Measurements from ENCODE around the gene KLHL3. TPM values are rescaled to one million over a fixed set of nuclear protein-coding genes. Genes with fewer than 3 reads are reported as not detected.

Gene KLHL3
- total and polyA plus RNA-seq, 9 of the 15 experiments (the other 6 are each of a cell fraction or from before 2014, with no cell fraction given) = under 0.01 to 1.5 (median 0.22) TPM

- TF ChIP-seq ZNF354B (CRISPR knock-in tag; IDR thresholded peaks at IDR 0.05) (no peak), CBFA2T2 (conservative IDR thresholded peaks at IDR 0.05) (no peak), CHD1 (IDR thresholded peaks at IDR 0.05; ENCODE audit: low read length) (no peak), JUND (IDR thresholded peaks at IDR 0.05; ENCODE audit: borderline replicate concordance, low read depth, low read length) (0 out of 2 replicates have a peak, but pooled peaks have one; percentile 18), JUND (tag; IDR thresholded peaks at IDR 0.05; ENCODE audit: borderline replicate concordance, low read depth, low read length) (no peak), RHOXF2B (CRISPR knock-in tag; conservative IDR thresholded peaks at IDR 0.05) (no peak)
- H4K20me1 ChIP-seq (replicated peaks; ENCODE audit: control insufficient read depth, insufficient read depth, low read length) = no peaks in the 10 kb centered on the region
- in situ Hi-C loops (cut with MboI) = no loop called here
- H3K27ac ChIP-seq (ENCODE audit: extremely low read depth, low read depth, low read length) = no peak overlapping the region
- H3K79me2 ChIP-seq (ENCODE audit: control insufficient read depth, insufficient read depth, low read length) = no peaks in the 10 kb centered on the region
- no peak overlapping the region for H3K9ac ChIP-seq (ENCODE audit: insufficient read depth in 1 of 2, low read depth in 2 of 2, low read length in 2 of 2)
- FAIRE-seq (no peak), ATAC-seq (no peak), DNase-seq (ENCODE audit: extremely low read depth in 1 of 4, low spot score in 3 of 4) (no peak)
- H3K4me3 ChIP-seq = no peak overlapping the region
- intact Hi-C loops (cut with micrococcal nuclease) = no loop called here
- ChIA-PET CTCF (ENCODE audit: low intra/inter-chr PET ratio) (no interaction called here), POLR2A (interaction anchor here (0.8 to 1.8 kb wide), 2 partner anchors 17 to 106 kb away, joined by 3 to 7 read pairs; no protein-coding TSS in a partner anchor)
- no peak overlapping the region for H2AFZ ChIP-seq (ENCODE audit: low read depth, low read length)
- no peaks in the 10 kb centered on the region for H3K4me1 ChIP-seq (replicated peaks in 1 of 2; ENCODE audit: control insufficient read depth in 2 of 2, insufficient read depth in 2 of 2, low read length in 2 of 2)
- 38% methylated on average over 7 of the region's 7 CpGs for WGBS (ENCODE audit: insufficient coverage, low coverage, missing lambda C conversion rate)
- no peaks in the 10 kb centered on the region for H3K9me3 ChIP-seq (replicated peaks; ENCODE audit: control insufficient read depth, insufficient read depth, low read depth, low read length)
- BruUV-seq (replicated peaks) = no TSS peak
- H3K36me3 ChIP-seq (ENCODE audit: control insufficient read depth, insufficient read depth, low read length) = no peaks in the 10 kb centered on the region
- H3K27me3 ChIP-seq (ENCODE audit: control insufficient read depth in 2 of 2, insufficient read depth in 2 of 2, low read length in 2 of 2) = peaks cover 6 to 9% of the 10 kb centered on the region in 2 experiments; a peak in 3 of 5 replicates
- H3K9me1 ChIP-seq (ENCODE audit: control insufficient read depth, insufficient read depth, low read length) = no peaks in the 10 kb centered on the region
- no peak overlapping the region for H3K4me2 ChIP-seq (ENCODE audit: insufficient read depth, low read length)
Measured at GRCh38 chr5:137760719-137761516, 25.0 kb upstream of the KLHL3 start.
